Activated T-cell treated with anti-CD3 and anti-CD28 coated beads for 48 hours (primary cell): ENCODE measurements around the gene PLEKHO2.
"Not testable (repeated sequence)": the region's sequence is repeated elsewhere in the genome, so short reads cannot be mapped to it uniquely, and the experiment has no call there.

Experiments
- DNase-seq: peaks from one replicate; pipeline ENCODE4 v3.0.0-alpha.2; 2020; ENCODE audit warnings: low read depth

PLEKHO2 gene

GRCh38 chr15:64841344-64842095 lies at the start of gene PLEKHO2:
TSS of gene PLEKHO2 (plus strand) at chr15:64841915. CDS start at chr15:64842017, 102 bp downstream.
- DNase-seq: peak; percentile 80

- no peak for DNase-seq
These were observed 49.4 kb upstream of the PLEKHO2 start for GRCh38 chr15:64792282-64792681.

- not testable (repeated sequence) for DNase-seq
These were observed 46.4 kb upstream of the PLEKHO2 start for GRCh38 chr15:64795299-64795698.

- not testable (repeated sequence) for DNase-seq
These were observed 45.8 kb upstream of the PLEKHO2 start for GRCh38 chr15:64795921-64796320.

GRCh38 chr15:64798905-64799304 lies 42.8 kb upstream of the PLEKHO2 start:
- not testable (repeated sequence) for DNase-seq

GRCh38 chr15:64800476-64800875 lies 41.2 kb upstream of the PLEKHO2 start:
- no peak for DNase-seq

GRCh38 chr15:64803526-64803925 lies 38.2 kb upstream of the PLEKHO2 start:
- no peak for DNase-seq

- DNase-seq: no peak
These were observed 37.1 kb upstream of the PLEKHO2 start for GRCh38 chr15:64804619-64805018.

- DNase-seq: no peak
These were observed 35.2 kb upstream of the PLEKHO2 start for GRCh38 chr15:64806509-64806908.

- no peak for DNase-seq
These were observed 34.5 kb upstream of the PLEKHO2 start for GRCh38 chr15:64807051-64807749.

- no peak for DNase-seq
These were observed 33.9 kb upstream of the PLEKHO2 start for GRCh38 chr15:64807751-64808222.

- DNase-seq: no peak
These were observed 32.8 kb upstream of the PLEKHO2 start for GRCh38 chr15:64808785-64809453.

- DNase-seq: peak; percentile 54
These were observed 31.8 kb upstream of the PLEKHO2 start for GRCh38 chr15:64809649-64810496.

- no peak for DNase-seq
These were observed 31.0 kb upstream of the PLEKHO2 start for GRCh38 chr15:64810497-64811326.

GRCh38 chr15:64813075-64813474 lies 28.6 kb upstream of the PLEKHO2 start:
- DNase-seq: no peak

GRCh38 chr15:64814283-64814682 lies 27.4 kb upstream of the PLEKHO2 start:
- DNase-seq: not testable (repeated sequence)

GRCh38 chr15:64814965-64815364 lies 26.8 kb upstream of the PLEKHO2 start:
- DNase-seq: not testable (repeated sequence)

- DNase-seq: no peak
These were observed 25.3 kb upstream of the PLEKHO2 start for GRCh38 chr15:64816452-64816851.

GRCh38 chr15:64824929-64825430 lies 16.7 kb upstream of the PLEKHO2 start:
- DNase-seq: no peak

GRCh38 chr15:64825431-64826294 lies 16.1 kb upstream of the PLEKHO2 start, which contains the start of gene PIF1:
TSS of gene PIF1 (minus strand) at chr15:64825647. CDS start at chr15:64824335, 1,312 bp downstream.
- peak; percentile 79 for DNase-seq
